Vagina (tissue), 2 donors: ENCODE data around the gene CFAP45.

Experiments
- CTCF ChIP-seq, 3 experiments: fragments of 450-650 bp in 2 of 3; fragments of 200-600 bp in 1 of 3; sonication (generic) in 1 of 3; IDR thresholded peaks; one replicate each; pipeline ENCODE4 v1.5.1; 2017 to 2019; ENCODE audit warnings: antibody characterized with exemption in 3 of 3, mild to moderate bottlenecking in 2 of 3, moderate library complexity in 2 of 3
- POLR2A ChIP-seq, 2 donors: fragments of 450-650 bp; IDR thresholded peaks; one replicate each; pipeline ENCODE4 v1.6.1; 2017; ENCODE audit warnings: antibody characterized with exemption in 2 of 2, mild to moderate bottlenecking in 2 of 2, moderate library complexity in 2 of 2
- POLR2AphosphoS5 ChIP-seq, 2 donors: sonication (generic); formaldehyde crosslinking; IDR thresholded peaks; one replicate each; pipeline ENCODE4 v1.9.0; 2017; ENCODE audit warnings: antibody characterized with exemption in 2 of 2, mild to moderate bottlenecking in 2 of 2, low read depth in 1 of 2; ENCODE audit not compliant: insufficient read depth in 1 of 2

GRCh38 chr1:159879136-159879535 lies 20.8 kb downstream of the CFAP45 start:
- TF ChIP-seq CTCF (IDR thresholded peaks at IDR 0.05) (no peak), POLR2AphosphoS5 (IDR thresholded peaks at IDR 0.05; ENCODE audit: insufficient read depth in 1 of 2, low read depth in 1 of 2) (no peak), POLR2A (IDR thresholded peaks at IDR 0.05) (no peak)
